Activated T-cell treated with anti-CD3 and anti-CD28 coated beads, Interleukin-2, amount 50 U/mL, for 4 hours (primary cell): ENCODE measurements around the gene SERBP1. TPM values are rescaled to one million over a fixed set of nuclear protein-coding genes. Genes with fewer than 3 reads are reported as not detected.
A peak's percentile ranks its signal among the peaks of the same experiment; 100 is the strongest.
"Not testable (repeated sequence)": the region's sequence is repeated elsewhere in the genome, so short reads cannot be mapped to it uniquely, and the experiment has no call there.

Experiments used
- ATAC-seq, 2 donors: fragments of 200-7000 bp; cut with Tn5 transposase; one replicate each; pipeline ENCODE4 v1.10.0; 2021
- DNase-seq: peaks from one replicate; pipeline ENCODE4 v3.0.0-alpha.2; 2020
- H3K27me3 Mint-ChIP-seq: one replicate; pipeline ENCODE4 v1.8.0; 2021; ENCODE audit warnings: low read depth, mixed read lengths
- H3K36me3 Mint-ChIP-seq: one replicate; pipeline ENCODE4 v1.8.0; 2022; ENCODE audit warnings: mixed read lengths; ENCODE audit not compliant: insufficient read depth
- H3K4me1 Mint-ChIP-seq: one replicate; pipeline ENCODE4 v1.8.0; 2021; ENCODE audit warnings: low read depth, mixed read lengths
- H3K4me3 Mint-ChIP-seq: one replicate; pipeline ENCODE4 v1.8.0; 2021; ENCODE audit warnings: mild to moderate bottlenecking, moderate library complexity, mixed read lengths
- H3K9me3 Mint-ChIP-seq: one replicate; pipeline ENCODE4 v1.8.0; 2021; ENCODE audit warnings: mixed read lengths
- total RNA-seq, 3 donors: library from RNA; stranded (reverse); gene quantifications; one replicate each; pipeline ENCODE4 v1.2.1, GENCODE V29; 2021

SERBP1 gene
- total RNA-seq, 3 donors from 2014 or later: 753 to 907 (median 821) TPM

- no peaks in the 10 kb centered on the region for H3K27me3 Mint-ChIP-seq
- DNase-seq (no peak), ATAC-seq (no peak)
- H3K36me3 Mint-ChIP-seq: peaks cover 26% of the 10 kb centered on the region
- H3K4me1 Mint-ChIP-seq: peaks cover 31% of the 10 kb centered on the region
- peak overlapping the region; percentile 100 for H3K4me3 Mint-ChIP-seq
- H3K9me3 Mint-ChIP-seq: no peaks in the 10 kb centered on the region
Measured at GRCh38 chr1:67431869-67432578, 1.8 kb upstream of the SERBP1 start.

- no peaks in the 10 kb centered on the region for H3K27me3 Mint-ChIP-seq
- peak overlapping the region; percentile 100 for H3K4me3 Mint-ChIP-seq
- no peak for ATAC-seq
- no peaks in the 10 kb centered on the region for H3K9me3 Mint-ChIP-seq
- DNase-seq: no peak
- H3K4me1 Mint-ChIP-seq: peaks cover 35% of the 10 kb centered on the region
- H3K36me3 Mint-ChIP-seq: peaks cover 30% of the 10 kb centered on the region
Measured at GRCh38 chr1:67431156-67431765, 1.1 kb upstream of the SERBP1 start.

DNA sequence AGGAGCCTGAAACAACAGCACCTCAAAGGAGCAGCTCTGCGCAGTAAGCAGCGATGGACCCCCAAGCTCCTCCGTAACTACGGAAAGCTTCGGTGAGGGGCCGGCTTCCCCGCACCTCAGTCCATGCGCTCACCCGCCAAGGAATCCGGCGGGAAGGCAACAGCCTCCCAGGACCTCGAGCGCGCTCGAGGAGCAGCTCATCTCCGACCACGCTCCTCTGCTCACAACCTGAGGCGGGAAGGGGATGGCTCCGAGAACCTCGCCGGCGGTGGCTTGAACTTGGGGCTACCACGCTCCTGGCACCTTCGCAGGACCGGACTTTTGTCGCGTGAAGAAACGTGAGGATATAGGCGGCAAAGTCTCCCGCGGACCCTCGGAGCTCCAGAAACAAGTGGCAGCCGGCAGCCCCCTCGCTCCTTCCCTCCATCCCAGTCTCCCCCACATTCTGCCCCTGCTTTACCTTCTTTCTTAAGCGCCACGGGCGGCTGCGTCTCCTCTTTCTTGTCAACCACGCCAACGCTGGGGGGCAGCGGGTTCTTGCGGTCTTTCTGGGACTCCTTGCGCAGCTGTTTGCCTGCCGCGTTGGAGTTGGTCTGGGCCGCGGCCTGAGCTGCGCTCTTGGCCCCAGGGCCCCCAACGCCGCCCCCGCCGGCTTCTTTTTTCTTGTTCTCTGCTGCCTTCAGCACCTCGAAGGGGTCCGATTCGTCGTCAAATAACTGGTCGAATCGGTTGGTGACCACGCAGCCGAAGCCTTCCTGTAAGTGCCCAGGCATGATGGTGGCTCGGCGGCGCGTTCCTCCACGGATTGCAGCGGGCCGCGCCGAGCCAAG, 459 bp downstream of the SERBP1 start:
- Mint-ChIP-seq H3K4me1 (peaks cover 48% of the 10 kb centered on the region), H3K36me3 (peaks cover 44% of the 10 kb centered on the region), H3K4me3 (peak overlapping the region; percentile 100), H3K27me3 (no peaks in the 10 kb centered on the region), H3K9me3 (no peaks in the 10 kb centered on the region)
- ATAC-seq (peak; percentile 10 to 13), DNase-seq (peak; percentile 27)

DNA sequence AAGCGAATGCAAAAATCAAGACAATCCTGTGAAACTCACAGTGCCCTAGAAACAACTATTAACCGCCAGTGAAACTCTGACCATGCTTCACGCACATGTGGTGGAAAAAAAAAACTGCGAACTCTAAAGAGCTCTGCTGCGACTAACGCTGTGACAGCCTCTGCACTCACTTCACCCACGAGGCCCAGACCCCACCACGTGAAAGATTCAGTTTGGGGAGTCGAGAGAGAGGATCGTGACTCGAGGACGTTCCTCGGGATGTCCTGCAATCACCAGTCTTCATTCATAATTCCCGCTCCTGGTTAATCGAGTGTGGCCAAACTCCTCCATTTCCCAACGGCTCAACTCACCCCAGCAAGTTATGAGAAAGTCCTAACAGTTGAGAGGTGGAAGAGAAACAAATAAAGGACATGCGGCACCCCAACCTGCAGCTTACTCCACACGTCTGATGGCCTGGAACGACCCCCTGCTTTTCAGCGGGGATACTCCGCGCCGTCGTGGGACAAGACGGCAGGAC, 1.1 kb downstream of the SERBP1 start:
- DNase-seq (peak; percentile 53), ATAC-seq (peak; percentile 7 to 9)
- Mint-ChIP-seq H3K27me3 (no peaks in the 10 kb centered on the region), H3K36me3 (peaks cover 48% of the 10 kb centered on the region), H3K4me3 (peak overlapping the region; percentile 100), H3K4me1 (peaks cover 50% of the 10 kb centered on the region), H3K9me3 (no peaks in the 10 kb centered on the region)

DNA sequence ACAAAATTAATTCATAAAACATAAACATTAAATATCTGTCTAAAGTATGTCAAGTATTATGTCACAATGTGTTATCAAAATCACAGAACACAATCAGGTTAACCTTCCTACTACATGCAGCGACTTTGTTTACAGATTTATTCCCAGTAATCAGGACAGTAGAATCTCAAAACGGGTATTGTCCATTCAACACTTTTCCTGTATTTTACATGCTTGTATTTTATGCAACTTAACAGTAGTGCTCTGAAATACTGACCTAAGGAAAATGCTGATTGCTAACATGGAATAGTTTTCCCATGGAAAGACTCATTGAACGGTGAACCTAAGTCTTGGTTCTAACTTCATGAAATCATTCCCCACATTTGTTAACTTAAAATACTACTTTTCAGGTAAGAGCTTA, 2.3 kb downstream of the SERBP1 start:
- Mint-ChIP-seq H3K27me3 (no peaks in the 10 kb centered on the region), H3K4me1 (peaks cover 48% of the 10 kb centered on the region), H3K4me3 (peak overlapping the region; percentile 100), H3K36me3 (peaks cover 54% of the 10 kb centered on the region), H3K9me3 (no peaks in the 10 kb centered on the region)
- DNase-seq (no peak), ATAC-seq (no peak)

GRCh38 chr1:67427465-67427864, 2.7 kb downstream of the SERBP1 start:
- Mint-ChIP-seq H3K4me3 (peak overlapping the region; percentile 100), H3K4me1 (peaks cover 52% of the 10 kb centered on the region), H3K9me3 (no peaks in the 10 kb centered on the region), H3K27me3 (no peaks in the 10 kb centered on the region), H3K36me3 (peaks cover 58% of the 10 kb centered on the region)
- no peak for ATAC-seq
- no peak for DNase-seq

- Mint-ChIP-seq H3K27me3 (no peaks in the 10 kb centered on the region), H3K9me3 (no peaks in the 10 kb centered on the region), H3K4me1 (peaks cover 62% of the 10 kb centered on the region), H3K4me3 (peak overlapping the region; percentile 24), H3K36me3 (peaks cover 67% of the 10 kb centered on the region)
- ATAC-seq (no peak), DNase-seq (no peak)
Measured at GRCh38 chr1:67420835-67421492, 9.2 kb downstream of the SERBP1 start.

DNA sequence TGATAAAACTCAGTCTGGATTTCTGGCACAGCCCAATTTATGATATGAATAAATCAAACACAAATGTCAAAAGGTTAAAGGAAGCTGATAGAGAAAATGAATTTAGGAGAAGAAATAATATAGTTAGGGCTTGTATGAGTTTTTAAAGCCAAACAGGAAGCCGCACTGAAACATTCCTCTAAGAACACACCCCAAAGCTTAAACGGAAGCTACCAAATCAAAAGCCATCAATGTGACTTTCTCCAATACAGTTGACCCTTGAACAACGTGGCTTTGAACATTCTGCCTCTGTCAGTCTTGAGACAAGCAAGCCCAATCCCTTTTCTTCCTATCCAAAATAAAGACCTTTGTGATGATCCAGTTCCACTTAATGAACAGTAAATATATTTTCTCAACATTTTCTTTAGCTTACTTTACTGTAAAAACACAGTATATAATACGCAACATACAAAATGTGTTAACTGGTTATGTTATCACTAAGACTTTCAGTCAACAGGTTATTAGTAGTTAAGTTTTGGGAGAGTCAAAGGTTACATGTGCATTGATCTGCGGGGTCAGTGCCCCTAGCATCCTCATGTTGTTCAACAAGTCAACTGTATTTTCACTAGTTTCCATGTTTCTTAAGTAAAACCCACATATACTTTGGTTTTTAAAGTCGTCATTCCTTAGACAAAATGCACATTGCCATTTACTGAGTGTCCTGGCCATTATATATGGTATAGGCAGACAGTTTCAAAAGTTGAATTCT, 11.2 kb downstream of the SERBP1 start:
- Mint-ChIP-seq H3K27me3 (no peaks in the 10 kb centered on the region), H3K4me3 (no peak overlapping the region), H3K9me3 (no peaks in the 10 kb centered on the region), H3K36me3 (peaks cover 69% of the 10 kb centered on the region), H3K4me1 (peaks cover 53% of the 10 kb centered on the region)
- DNase-seq (no peak), ATAC-seq (no peak)

GRCh38 chr1:67417733-67418132, 12.5 kb downstream of the SERBP1 start:
- H3K4me3 Mint-ChIP-seq, H3K27me3 Mint-ChIP-seq, H3K9me3 Mint-ChIP-seq, ATAC-seq, DNase-seq: not testable (repeated sequence)
- Mint-ChIP-seq H3K4me1 (peaks cover 47% of the 10 kb centered on the region), H3K36me3 (peaks cover 62% of the 10 kb centered on the region)

GRCh38 chr1:67415041-67415440, 15.2 kb downstream of the SERBP1 start:
- H3K9me3 Mint-ChIP-seq: no peaks in the 10 kb centered on the region
- peaks cover 54% of the 10 kb centered on the region for H3K36me3 Mint-ChIP-seq
- H3K4me1 Mint-ChIP-seq: peaks cover 31% of the 10 kb centered on the region
- no peak for ATAC-seq
- DNase-seq: no peak
- H3K4me3 Mint-ChIP-seq: no peak overlapping the region
- H3K27me3 Mint-ChIP-seq: no peaks in the 10 kb centered on the region

GRCh38 chr1:67414574-67414973, 15.6 kb downstream of the SERBP1 start:
- no peaks in the 10 kb centered on the region for H3K27me3 Mint-ChIP-seq
- no peak overlapping the region for H3K4me3 Mint-ChIP-seq
- peaks cover 53% of the 10 kb centered on the region for H3K36me3 Mint-ChIP-seq
- no peaks in the 10 kb centered on the region for H3K9me3 Mint-ChIP-seq
- DNase-seq: no peak
- H3K4me1 Mint-ChIP-seq: peaks cover 27% of the 10 kb centered on the region
- ATAC-seq: no peak

DNA sequence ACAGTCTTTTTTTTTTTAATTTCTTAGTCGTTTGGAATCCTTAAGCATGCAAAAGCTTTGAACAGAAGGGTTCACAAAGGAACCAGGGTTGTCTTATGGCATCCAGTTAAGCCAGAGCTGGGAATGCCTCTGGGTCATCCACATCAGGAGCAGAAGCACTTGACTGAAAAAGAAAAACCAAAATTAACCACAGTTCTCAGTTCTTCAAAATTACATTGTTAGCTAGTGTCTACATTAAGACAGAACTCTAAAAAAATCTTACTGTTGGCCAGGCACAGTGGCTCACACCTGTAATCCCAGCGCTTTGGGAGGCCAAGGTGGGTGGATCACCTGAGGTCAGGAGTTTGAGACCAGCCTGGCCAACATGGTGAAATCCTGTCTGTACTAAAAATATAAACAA, 17.1 kb downstream of the SERBP1 start:
- DNase-seq, H3K27me3 Mint-ChIP-seq, H3K4me3 Mint-ChIP-seq, ATAC-seq, H3K9me3 Mint-ChIP-seq: not testable (repeated sequence)
- H3K36me3 Mint-ChIP-seq: peaks cover 47% of the 10 kb centered on the region
- peaks cover 20% of the 10 kb centered on the region for H3K4me1 Mint-ChIP-seq

GRCh38 chr1:67408148-67408547, 22.1 kb downstream of the SERBP1 start:
- Mint-ChIP-seq H3K4me3 (no peak overlapping the region), H3K36me3 (peaks cover 25% of the 10 kb centered on the region), H3K27me3 (no peaks in the 10 kb centered on the region), H3K4me1 (peaks cover 9% of the 10 kb centered on the region), H3K9me3 (no peaks in the 10 kb centered on the region)
- DNase-seq: no peak
- no peak for ATAC-seq
